ENCODE data around the gene GPN2.

The GPN2 gene

DNA sequence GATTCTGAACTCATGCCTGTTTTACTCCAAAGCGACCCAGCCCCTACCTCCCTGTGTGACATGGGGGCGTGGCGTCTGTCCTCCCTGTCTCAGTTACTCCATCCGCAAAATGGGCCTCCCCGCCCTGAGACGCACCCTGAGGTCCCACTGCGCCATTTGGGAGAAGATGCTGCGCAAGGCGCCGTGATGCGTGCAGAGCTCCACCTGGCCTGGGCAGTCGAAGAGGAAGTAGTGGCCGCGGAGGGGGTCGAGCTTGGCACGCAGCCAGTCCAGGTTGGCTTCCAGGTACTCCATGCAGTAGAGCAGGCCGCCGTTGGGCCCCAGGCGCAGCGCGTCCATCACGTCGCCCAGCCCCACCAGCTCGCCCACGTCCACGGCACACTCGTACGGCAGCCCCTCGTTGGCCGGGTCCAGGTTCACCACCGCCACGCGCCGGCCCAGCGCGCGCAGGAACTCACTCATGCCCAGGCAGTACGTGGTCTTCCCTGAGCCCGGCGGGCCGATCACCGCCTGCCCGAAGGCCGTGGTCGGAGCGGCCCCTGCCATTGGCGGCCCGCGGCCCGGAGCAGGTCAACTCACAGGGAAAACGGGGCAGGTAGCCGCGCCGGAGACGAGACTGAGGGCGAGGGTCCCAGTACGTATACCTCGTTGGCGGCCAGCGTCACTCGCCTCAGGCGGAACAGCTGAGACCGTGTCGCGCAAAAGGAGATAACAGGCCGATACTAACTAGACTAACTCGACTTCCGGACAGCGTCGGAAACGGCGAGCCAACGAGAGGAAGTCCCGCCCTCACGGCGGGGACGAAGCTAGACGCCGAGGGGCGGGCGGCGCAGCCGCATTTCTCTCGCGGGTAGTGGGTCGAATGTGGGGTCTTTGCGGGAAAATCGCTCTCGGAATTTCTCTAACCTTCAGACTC, at the start of gene GPN2:
Gene GPN2, minus strand, starts transcription at position 733 of the 916 bp plus-strand sequence. Its CDS starts 187 bp downstream, at position 546.
- peak; percentile 51 to 66 for DNase-seq (ENCODE audit: low read depth in 1 of 2, low spot score in 1 of 2)

DNA sequence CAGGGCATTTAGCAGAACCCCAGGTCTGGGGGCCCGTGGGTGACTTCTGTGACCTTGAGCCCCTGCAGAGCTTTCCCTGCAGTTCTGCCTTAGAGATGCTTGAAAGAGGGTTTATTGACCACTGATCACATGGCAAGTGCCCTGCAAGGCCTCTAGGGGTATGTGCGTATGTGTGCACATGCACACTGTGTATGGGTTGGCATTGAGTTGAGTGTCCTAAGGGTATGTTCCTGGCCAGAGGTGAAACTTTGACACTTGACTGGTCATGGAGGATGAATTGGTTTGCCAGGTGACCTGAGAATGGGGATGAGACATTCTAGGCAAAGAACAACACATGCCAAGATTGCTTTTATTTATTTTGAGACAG, 48.6 kb upstream of the GPN2 start:
- no peak for DNase-seq (ENCODE audit: low read depth in 1 of 2, low spot score in 1 of 2)

DNA sequence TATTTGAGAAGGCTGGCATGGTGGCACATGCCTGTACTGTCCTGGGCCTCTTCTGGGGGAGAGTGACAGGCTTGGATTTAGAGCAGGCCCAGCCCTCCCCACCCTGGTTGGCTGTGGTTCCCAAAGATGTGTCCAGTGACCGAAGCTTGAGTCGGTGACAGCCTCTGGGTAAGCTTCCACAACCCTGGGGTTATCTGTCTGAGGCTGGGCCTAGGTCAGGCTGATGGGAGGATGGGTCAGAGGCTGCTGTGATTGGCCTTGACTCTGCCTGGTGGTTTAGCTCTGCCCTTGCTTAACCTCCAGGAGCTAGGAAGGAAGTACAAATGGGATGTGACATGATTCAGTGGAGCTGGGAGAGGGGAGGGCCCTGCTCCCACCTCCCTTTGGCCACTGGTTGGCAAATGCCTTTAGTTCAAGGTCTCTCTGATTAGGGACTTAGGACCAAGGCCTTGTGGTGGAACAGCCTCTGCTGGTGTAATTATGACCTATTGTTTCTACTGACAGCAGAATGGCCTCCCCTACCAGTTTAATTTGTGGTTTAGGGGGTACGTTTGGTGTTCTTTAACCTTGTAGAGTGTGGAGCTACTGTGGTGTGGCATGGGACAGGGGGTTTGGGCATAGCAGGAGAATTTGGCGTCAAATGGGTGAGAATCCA, 48.0 kb upstream of the GPN2 start:
- DNase-seq (ENCODE audit: low read depth in 1 of 2, low spot score in 1 of 2): no peak

DNA sequence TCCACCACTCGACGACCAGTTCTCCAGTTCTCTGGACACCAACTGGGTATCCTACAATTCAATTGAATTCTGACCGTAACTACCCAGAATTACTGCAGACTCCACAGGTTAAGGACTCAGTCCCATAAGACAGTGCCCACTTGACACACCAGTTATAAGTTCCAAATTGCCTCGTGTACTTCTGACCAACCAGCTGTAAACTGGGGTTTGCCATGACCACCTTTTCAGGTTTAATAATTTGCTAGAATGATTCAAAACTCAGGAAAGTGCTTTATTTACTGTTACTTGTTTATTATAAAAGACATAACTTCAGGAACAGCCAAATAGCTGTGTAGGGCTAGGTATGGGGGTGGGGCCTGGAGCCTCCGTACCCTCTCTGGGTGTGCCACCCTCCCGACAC, 46.7 kb upstream of the GPN2 start:
- no peak for DNase-seq (ENCODE audit: low read depth in 1 of 2, low spot score in 1 of 2)

DNA sequence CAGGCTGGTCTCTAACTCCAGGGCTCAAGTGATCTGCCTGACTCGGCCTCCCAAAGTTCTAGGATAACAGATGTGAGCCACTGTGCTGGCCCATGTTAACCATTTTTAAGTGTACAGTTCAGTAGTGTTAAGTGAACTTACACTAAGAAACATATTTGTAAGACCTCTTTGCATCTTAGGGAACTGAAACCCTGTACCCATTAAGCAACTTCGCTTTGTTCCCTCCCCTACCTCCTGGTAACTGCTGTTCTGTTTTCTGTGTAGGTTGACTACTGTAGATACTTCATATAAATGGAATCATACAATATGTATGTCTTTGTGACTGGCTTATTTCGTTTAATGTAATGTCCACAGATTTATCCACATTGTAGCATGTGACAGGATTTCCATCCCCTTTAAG, 42.4 kb upstream of the GPN2 start:
- no peak for DNase-seq (ENCODE audit: low read depth in 1 of 2, low spot score in 1 of 2)

DNA sequence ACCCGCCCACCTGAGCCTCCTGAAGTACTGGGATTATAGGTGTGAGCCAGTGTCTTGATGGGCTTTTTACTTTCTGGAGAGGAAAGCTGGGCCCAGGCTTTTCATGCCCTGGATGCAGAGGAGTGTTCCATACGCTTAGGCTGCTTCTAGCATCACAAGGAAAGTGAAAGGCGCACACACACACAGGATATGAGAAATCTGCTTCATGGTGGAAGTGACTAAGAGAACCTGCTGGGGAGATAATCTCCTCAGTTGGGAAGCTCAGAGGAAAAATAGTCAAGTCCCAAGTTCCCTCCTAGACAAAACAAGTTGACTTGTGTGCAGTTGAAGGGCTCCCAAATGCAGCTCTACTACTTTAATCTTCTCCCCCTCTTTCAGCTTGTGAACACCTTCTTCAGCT, 33.6 kb upstream of the GPN2 start:
- DNase-seq (ENCODE audit: low read depth in 1 of 2, low spot score in 1 of 2): no peak

DNA sequence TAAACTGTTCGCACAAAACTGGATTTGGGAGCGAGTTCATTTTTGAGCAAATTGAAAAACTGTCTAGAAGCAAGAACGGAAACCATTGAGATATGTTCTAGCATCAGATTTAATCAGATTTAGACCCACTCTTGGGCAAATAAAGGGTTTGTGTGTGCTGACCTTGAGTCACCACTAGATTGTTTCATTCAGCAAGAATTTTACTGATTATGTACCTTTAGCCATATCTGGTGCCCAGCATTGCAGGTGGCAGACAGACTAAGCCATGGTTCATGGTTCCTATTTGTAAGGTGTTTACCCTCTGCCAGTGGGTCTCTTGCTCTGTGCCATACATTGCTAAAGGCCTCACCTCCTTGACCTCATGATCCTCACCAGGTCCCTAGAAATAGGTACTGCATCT, 32.8 kb upstream of the GPN2 start:
- no peak for DNase-seq (ENCODE audit: low read depth in 1 of 2, low spot score in 1 of 2)

DNA sequence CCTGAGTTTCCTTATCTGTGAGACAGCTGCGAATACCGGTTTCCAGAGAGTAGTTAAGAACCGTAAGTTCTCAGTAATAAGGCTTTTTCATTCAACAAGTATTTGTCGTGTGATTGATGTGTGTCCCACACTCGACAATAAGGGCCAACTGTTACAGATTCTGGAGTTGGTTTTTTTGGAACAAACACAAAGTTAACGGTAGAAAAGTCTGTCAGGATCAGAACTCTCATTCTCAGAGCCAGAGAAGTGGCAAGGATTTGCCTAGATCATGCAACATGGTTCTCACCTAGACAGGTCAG, 32.3 kb upstream of the GPN2 start:
- DNase-seq (ENCODE audit: low read depth in 1 of 2, low spot score in 1 of 2): no peak

DNA sequence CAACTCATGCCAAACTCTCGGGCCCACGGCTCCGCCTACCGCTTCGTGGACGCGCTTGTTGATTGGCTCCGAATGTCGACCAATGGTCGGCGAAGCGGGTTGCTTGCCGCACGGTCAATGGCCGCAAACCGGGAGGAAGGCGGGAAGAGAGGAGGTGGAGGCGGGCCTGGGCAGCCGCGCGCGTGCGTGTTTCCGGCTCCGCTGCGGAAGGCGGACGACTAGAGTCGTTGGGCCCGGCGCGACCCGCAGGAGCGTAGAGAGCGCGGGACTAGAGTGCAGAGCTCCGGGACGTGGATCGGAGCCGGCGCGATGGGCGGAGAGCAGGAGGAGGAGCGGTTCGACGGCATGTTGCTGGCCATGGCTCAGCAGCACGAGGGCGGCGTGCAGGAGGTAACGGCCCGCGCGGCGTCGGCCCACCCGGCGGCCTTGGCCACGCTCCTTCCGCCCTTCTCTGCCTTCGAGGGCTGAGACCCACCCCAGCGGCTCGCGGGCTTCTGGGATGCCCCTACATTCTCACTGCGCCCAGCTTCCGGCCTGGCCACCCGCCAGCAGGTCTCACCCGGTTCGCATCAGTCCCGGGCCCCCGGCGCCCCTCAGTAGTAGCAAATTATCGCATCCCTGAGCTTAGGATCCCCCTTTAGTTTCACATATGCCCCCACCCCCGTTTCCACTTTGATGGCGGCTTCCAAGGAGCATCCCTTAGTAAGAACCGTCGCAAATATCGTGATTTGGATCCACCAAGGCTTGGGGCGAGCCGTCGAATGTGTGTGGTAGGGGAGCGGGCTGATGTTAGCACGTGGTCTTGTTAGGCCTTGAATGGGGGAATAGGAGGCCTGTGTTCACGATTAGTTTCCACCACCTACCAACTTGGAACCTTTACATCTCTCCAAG, 31.7 kb upstream of the GPN2 start, which contains the start of gene NUDC:
Gene NUDC, plus strand, starts transcription at position 204 of the 891 bp plus-strand sequence. Its CDS starts 106 bp downstream, at position 310.
- DNase-seq (ENCODE audit: low read depth in 1 of 2, low spot score in 1 of 2): peak; percentile 86 to 90

DNA sequence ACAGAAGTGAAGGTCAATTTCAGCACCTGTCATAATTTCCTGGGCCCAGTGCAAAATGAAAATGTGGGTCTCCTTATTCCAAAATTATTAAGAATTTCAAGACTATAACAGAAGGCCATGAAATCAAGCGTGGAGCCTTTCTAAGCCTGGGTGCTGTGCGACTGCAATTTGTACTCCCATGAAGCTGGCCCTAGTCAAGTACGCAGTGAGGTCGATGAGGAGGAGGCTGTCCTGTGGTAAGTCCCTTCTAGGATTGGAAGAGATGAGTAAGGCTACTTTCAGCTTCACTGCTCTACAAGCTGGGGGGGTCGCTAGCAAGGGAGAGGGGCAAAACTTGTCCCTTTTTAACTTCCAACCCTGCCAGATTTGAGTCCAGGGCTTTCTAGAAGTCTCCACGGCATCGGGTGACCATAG, 31.1 kb upstream of the GPN2 start:
- no peak for DNase-seq (ENCODE audit: low read depth in 1 of 2, low spot score in 1 of 2)

DNA sequence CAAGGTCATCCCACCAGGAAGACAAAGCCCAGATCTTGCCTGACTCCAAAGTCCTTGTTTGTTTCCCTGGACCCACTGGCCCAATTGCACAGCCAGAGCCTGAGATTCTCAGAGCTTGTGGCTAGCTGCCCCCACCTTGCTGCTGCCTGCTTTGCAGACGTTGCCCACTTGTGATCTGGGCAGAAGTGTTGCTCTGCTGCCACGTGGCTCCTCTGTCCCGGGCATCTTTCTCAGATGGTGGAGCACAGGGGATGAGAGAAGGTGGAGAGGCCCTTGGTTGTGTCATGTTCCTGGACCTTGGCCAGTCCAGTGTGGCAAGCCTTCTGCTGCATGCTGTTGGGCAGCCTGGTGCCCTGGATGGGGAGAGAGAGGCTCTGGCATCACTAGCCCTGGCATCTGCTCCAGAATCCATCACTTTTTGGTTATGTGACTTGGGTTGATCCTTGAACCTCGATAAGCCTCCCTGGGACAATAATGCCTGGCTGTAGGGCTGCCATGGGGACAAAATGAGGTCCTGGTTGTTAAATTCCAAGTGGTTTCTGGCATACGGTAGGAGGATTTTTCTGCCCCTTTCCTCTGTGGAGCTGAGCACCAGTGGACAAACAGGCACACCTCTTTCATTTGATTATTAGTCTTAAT, 25.2 kb upstream of the GPN2 start:
- DNase-seq (ENCODE audit: low read depth in 1 of 2, low spot score in 1 of 2): no peak

DNA sequence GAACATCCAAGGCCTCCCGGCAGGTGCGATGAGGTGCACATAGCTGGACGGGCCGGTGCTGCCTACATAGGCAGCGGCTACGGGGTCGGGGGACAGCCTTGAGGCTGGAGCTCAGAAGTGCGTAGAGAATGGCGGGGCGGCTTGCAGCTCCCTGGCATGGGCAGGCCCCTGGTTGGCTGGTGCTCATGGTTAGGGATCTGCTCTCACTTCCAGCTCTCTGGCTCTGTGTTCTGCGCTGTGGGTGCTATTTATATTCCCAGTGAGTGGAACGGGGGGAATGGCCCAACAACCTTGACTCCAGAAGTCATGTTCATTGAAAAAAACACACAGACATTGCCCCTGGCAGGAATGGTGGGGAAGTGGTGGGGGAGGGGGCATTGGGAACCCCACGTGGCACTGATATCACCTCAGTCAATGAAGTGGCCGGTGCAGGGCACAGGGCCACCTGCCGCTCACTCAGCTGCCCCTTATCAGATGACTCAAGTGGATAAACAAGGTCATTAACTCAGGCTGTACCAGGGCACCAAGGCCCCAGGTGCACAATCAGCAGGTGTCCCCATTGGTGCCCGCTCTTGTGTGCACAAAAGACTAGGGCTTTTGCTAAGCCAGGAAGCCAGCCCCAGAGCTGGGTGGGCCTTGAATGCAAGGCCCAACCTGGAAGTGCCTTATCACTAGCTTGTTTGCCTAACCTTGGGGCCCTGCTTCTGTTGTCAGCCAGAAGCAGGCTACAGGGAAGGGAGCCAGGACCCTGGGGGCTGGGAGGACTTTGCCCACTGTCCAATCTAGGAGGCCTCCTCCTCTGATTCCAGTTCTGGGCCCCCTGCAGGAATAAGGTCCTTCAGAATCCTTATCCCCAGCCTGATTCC, 23.9 kb upstream of the GPN2 start, which contains the start of gene NR0B2:
Gene NR0B2, minus strand, starts transcription at position 222 of the 866 bp plus-strand sequence. Its CDS starts 35 bp downstream, at position 187.
- DNase-seq (ENCODE audit: low read depth in 1 of 2, low spot score in 1 of 2): no peak

DNA sequence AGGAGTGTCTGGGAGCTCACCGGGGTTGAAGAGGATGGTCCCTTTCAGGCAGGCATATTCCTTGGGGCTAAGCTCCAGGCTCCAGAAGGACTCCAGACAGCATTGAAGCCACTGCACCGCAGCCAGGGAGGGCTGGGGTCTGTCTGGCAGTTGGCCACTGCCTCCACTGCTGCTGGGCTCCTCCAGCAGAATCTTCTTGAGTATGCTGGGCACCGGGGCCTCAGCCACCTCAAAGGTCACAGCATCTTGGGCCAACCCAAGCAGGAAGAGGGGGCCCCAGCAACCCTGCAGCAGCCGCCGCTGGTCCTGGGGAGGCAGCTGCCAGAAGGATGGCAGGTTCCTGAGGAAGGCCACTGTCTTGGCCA, 23.3 kb upstream of the GPN2 start:
- DNase-seq (ENCODE audit: low read depth in 1 of 2, low spot score in 1 of 2): no peak

DNA sequence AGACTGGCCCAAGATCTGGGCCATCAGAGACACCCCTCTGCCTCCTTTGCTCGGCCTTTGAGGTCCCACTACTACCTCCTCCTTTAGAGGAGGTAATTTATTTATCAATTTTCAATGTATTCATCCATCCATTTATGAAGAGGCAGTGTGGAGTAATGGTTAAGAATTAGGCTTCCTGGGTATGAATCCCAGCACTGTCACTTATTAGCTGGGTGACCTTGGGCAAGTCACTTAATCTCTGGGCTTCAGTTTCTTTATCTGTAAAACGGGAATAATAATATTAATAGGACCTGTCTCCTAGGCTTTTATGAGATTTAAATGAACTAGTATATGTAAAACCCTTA, 22.0 kb upstream of the GPN2 start:
- no peak for DNase-seq (ENCODE audit: low read depth in 1 of 2, low spot score in 1 of 2)

DNA sequence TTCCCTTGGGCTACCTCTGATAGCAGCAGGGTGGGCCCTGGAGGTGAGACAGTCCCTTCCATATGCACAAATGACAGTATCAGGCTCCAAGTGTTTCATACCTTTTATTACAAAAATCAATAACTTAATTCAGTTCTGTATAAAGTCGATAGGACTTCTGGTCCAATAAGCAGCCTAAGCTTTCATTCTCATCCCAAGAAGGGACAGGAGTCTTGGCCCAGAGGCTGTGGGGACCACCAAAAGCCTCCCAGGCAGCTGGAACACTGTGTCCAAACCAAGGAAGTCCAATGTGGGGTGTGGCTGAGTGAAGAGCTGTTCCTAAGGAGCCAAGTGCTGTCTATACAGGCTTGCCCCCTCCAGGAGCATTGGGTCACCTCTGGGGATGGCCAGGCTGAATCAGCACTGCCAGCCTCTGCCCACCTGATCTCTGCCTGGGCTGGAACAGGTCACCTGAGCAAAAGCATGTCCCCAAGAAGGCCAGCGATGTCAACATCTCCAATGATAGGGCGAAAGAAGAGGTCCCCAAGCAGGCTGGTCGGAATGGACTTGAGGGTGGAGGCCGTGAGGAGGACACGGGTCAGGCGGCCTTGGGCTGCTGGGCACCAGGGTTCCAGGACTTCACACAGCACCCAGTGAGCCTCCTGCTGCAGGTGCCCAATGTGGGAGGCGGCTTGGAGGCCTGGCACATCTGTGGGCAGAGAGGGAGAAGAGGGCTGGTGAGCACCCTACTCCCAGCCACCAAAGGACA, 21.5 kb upstream of the GPN2 start:
- DNase-seq (ENCODE audit: low read depth in 1 of 2, low spot score in 1 of 2): no peak

DNA sequence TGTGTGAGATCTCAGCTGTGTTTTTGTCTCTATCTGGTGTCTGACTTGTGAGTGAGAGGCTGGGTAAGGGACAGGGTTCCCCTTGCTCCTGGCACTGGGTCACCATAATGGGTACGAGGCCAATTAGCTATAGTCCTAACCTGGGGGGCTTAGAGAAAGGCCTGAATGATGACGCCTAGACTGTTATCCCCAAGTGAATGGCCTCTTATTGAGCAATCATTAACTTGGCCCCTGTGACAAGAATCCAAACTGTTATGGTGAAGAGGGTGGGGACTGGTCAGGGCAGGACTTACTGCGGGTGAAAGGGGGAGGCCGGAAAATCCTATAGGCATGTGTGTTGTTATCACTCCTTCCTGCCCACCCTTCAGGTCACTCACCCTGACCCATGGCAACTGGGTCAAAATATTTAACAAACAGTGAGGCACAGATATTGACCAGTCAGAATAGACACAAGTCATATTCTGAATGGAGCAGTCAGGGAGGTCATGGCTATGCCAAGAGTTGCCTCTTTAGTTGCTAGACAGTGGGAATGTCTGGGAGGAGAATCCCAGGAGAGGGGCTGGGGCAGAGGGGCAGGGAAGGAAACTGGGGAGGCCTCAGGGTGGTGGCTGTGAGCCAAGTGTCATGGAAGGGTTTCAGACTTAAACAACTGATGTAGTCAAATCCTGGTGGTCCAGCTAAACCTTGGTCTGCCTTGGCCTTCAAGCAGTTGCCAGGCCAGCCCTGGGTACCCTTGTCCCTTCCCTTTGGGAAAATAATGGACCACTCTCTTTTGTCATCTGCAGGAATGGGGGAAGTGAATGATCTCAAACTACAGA, 20.5 kb upstream of the GPN2 start:
- no peak for DNase-seq (ENCODE audit: low read depth in 1 of 2, low spot score in 1 of 2)

DNA sequence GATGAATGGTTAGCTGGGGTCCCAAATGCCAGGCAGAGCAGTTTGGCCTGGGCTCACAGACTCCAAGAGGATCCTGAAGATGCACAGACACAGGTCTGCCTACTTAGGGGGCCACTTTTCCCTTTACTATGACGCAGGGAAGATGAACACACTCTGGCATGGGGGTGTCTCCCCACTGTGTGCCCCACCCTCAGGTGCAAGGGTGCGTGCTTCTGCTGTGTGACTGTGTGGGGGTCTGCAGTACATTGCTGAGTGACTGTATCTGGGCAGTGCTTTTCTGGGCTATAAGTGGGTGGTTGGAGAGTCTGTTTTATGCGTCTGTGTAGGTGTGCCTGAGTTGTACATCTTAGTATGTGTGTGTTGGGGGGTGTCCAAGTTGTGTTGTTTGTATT, 19.9 kb upstream of the GPN2 start:
- no peak for DNase-seq (ENCODE audit: low read depth in 1 of 2, low spot score in 1 of 2)

DNA sequence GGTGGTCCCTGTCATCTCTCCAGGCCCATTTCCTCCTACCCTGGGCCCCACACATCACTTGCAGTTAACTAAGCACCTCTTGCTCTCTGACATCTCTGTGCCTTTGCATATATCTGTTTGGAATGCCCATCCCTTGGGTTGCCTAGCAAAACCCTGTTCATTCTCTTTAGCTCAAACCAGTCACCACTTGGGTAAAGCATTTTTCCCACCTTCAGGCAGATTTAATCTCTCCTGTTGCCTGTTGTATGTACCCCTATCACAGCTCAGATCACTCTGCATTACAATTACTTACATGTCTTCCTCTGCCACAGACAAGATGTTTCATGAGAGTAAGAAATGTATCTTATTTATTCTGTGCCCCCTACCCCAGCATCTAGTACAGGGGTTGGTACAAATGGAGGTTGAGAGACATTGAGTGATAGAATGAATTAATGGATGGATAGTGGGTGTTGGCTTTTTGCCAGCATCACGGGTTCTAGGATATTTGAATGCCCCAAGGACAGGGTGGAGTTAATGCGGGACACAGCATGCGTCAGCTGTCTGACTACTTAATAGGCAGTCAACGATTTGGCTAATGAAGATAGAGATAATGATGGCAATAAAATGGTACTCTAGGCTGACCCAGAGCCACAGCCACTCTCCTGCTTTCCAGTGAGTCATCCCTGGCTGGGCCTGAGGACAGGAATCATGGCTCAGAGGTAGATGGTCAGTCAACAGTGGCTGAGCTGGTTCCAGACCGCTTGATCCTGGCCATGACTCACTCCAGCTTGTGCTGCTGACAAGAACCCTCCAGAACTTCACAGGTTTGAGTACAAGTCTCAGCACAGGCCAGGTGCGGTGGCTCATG, 17.2 kb upstream of the GPN2 start:
- no peak for DNase-seq (ENCODE audit: low read depth in 1 of 2, low spot score in 1 of 2)
